NCI-H2081 treated with DMSO at 0.1 percent for 48 hours (cell line): ENCODE measurements around the gene BSG.
"Not testable (repeated sequence)": the region's sequence is repeated elsewhere in the genome, so short reads cannot be mapped to it uniquely, and the experiment has no call there.

Experiments
- DNase-seq: peaks from one replicate; lab custom pipeline; 2025; lab: John Stamatoyannopoulos, UW

BSG gene

GRCh38 chr19:620166-620862, 47.9 kb downstream of the BSG start:
- DNase-seq: no peak

DNA sequence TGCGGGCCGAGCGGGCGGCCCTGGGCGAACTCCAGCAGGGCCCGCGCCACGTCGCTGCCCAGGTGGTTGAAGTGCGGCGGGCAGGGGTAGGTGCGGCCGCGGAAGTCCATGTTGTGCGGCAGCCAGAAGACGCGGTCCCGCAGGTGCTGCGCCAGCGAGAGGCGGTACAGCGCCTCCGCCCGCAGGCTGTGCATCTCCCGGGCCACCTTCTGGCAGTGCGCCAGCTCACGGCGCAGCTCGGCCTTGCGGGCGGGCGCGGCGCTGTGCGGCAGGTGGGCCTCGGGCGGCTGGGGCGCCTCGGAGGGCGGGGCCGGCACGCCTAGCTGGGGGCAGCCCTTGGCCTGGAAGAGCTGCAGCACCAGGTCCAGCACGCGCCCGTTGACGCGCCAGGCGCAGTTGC, 48.8 kb downstream of the BSG start:
- DNase-seq: not testable (repeated sequence)

DNA sequence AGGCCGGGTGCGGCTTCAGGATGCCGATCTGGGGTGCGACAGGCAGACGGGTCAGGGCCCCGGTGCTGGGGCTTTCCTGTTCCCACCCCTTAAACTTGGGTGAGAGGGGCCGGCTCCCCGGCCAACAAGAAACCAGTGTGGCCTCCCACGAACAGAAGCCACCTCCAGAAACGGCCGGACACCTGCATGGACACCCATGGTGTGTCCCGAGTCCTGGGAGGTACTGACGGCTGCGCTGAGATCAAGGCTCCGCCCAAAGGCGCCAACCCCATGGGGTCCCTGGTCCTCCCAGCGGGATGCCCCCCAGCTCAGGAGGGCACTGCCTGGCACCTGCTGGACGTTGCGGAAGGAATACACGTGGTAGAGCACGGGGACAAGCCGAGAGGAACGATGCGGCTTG, 49.4 kb downstream of the BSG start:
- no peak for DNase-seq

DNA sequence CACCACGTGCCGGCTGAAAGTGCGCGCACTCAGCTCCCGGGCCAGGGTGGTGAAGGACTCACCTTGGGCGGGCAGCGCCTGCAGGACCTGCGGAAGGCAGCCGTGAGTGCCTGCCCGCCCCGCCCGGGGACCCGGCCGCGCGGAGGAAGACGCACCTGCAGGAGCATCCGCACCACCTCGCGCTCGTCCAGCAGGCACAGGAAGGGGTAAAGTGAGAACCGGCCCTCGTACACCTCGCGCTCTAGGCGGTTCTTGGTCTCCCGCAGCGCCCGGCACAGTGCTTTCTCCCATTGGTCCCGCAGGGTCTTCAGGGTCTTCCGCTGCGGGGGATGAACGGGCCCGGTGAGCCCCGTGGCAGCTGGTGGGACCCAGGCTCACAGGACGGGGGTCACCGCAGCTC, 50.3 kb downstream of the BSG start:
- no peak for DNase-seq

DNA sequence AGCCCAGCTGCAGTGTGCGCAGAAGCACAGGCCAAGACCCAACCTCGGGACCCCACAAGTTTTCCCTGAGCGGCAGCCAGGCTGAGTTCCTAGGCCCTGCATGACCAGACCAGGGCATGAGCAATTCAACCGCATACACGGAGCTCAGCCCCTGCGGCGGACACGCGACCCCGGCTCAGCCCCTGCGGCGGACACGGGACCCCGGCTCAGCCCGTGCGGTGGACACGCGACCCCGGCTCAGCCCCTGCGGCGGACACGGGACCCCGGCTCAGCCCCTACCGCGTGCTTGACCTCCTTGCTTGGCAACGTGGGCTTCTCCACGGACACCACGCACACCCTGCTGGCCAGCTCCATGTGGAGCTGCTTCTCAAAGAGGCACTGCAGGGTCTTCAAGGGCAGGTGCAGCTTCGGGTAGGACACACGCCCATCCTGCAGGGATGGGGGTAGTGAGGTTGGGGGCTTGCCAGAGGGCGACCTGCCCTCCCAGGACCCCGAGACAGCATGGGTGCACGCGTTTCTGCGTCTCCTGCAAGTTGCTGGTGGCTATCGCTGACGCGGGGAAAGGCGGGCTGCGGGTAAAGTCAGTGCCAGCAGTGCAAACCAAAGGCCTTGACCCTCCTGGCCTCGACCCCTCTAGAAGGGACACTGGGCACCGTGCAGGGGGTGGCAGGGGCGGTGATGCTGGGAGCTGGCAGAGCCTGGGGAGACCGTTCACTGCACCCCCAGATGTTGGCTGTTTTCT, 51.0 kb downstream of the BSG start:
- no peak for DNase-seq

DNA sequence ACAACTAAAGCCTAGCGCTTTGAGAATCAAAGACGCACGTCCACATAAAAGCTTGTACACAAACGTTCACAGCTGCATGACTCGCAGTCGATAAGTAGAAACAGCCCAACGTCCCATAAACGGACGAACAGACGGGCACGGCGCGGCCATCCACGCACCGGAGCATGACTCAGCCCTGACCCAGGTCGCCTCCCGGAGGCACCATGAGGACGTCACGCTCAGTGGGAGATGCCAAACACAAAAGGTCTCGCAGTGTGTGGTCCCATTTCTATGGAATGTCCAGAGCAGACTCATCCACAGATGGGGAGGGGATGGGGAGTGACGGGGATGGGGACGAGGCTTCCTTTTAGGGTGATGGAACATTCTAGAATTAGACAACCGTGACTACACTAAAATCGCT, 51.6 kb downstream of the BSG start:
- no peak for DNase-seq

- DNase-seq: no peak
Measured at GRCh38 chr19:624433-625109, 52.2 kb downstream of the BSG start.

DNA sequence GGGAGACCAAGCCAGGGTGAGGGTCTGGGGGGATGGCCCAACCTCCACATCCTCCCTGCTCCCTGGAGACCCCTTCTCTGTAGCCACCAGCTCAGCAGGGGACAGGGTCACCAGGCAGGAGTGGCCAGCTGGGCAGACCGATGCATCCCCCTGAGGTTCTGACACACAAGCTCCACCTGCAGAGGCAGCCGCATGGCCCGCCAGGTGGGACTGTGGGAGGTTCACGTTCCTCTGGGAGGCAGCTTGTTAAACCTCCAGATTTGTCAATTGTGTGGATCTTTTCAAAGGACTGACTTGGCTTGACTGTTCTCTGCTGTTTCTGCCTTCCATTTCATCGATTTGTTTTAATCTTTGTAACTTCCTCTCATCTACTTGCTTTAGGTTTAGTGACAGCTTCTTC, 52.9 kb downstream of the BSG start:
- DNase-seq: no peak

DNA sequence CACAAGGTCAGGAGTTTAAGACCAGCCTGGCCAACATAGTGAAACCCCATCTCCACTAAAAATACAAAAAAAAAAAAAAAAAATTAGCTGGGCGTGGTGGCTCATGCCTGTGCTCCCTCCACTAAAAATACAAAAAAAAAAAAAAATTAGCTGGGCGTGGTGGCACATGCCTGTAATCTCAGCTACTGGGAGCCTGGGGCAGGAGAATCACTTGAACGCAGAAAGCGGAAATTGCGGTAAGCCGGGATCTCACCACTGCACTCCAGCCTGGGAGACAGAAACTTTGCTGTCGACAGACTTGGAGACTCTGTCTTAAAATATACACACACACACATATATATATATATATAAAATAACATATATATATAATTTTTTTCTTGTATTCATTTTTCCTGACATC, 54.2 kb downstream of the BSG start:
- not testable (repeated sequence) for DNase-seq

DNA sequence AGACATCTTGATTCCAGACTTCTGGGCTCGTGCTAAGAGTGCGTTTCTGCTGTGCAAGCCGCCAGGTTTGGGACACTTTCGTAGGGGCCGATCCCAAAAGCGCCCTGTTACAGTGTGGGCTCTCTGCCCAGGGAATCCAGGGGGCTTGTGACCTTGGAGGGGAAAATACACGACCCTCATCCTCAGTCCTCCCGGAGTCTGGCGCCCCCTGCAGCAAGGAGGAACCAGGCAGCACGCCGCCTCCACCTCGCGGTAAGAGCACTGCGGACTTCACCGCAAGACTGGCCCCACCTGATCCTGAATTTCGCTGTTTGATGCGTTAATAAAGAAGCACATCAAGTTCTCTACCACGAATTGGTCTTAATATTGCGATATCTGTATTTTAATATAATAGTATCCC, 55.8 kb downstream of the BSG start:
- DNase-seq: no peak

DNA sequence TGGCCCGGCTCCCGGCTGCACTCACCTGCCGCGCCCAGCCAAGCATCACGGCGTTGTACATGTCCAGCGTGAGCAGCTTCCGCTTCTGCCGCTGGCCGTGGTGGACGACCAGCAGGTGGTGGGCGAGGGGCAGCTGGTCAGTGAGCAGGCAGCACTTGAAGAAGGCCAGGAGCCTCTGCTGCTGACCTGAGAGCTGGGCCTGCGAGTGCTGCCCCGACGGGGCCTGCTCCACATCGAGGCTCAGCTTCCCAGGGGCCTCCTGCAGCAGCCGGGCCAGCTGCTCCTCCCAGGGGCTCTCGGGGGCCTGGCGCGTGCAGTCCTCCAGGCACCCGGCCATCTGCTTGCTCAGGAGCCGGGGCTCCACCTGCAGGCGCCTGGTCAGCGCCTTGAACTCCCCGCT, 57.1 kb downstream of the BSG start:
- DNase-seq: not testable (repeated sequence)

GRCh38 chr19:629961-630714, 57.7 kb downstream of the BSG start:
- no peak for DNase-seq

GRCh38 chr19:632579-633067, 60.2 kb downstream of the BSG start:
- no peak for DNase-seq
